ENCODE measurements around the gene RHNO1.

DNA sequence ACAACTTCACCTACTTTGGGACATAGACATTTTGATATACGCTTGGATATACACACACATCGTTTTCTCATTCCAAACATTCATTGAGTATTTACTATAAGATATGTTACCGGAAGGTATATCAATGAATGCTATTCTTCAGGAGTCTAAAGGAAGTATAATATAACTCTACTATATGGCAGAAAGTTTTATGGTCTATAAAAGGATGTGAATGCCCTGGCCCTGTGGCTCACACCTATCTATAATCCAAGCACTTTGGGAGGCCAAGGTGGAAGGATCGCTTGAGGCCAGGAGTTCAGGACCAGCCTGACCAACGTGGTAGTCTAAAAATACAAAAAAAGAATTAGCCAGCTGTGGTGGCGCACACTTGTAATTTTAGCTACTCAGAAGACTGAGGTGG lies 47.7 kb upstream of the RHNO1 start:
- no peak for TF ChIP-seq CTCF (IDR thresholded peaks at IDR 0.05; ENCODE audit: low read length)
- no peak for TF ChIP-seq EZH2 (optimal IDR thresholded peaks at IDR 0.05; ENCODE audit: low read depth, low read length)
